ENCODE data around the gene TRPC4. TPM values are rescaled to one million over a fixed set of nuclear protein-coding genes. Genes with fewer than 3 reads are reported as not detected.

Gene TRPC4
- total and polyA plus RNA-seq, 2 donors (not counting 3 experiments of a cell fraction or from before 2014, with no cell fraction given), result 0.04 to 0.64 TPM

DNA sequence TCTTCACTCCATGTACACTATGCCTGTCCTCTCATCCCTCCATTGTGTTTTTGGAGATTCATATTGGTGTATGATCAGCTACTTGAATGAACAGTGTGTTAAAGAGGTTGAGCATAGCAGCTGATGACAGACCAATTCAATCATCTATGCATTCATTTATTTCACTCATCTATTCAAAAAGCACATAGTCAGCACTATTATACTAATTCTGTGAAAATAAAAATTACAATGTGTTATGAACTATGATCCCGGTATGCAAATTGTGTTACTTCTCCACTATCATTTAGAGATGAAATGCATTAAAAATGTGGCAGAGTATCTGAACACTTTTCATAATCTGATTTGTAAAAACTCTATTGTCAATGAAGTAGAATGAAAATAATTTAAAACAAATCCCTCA is 5.9 kb downstream of the TRPC4 start:
- no peak for DNase-seq (ENCODE audit: low read depth, low spot score)
- ChIA-PET POLR2A (no interaction called here), CTCF (no interaction called here)
- dilution Hi-C loops (cut with MboI; ENCODE audit: extremely low pct_ligation_motif_present, low sequenced_read_pairs), result no loop called here
- intact Hi-C loops (cut with micrococcal nuclease), result loop anchor here (10.0 kb wide), 1 partner anchor 181 kb away; no protein-coding TSS in a partner anchor
- H3K4me2 ChIP-seq (ENCODE audit: insufficient read depth, low read length), result no peak overlapping the region
- no peak overlapping the region for H3K27ac ChIP-seq (ENCODE audit: insufficient read depth, low read depth, low read length)
- TF ChIP-seq, protein P1, sequence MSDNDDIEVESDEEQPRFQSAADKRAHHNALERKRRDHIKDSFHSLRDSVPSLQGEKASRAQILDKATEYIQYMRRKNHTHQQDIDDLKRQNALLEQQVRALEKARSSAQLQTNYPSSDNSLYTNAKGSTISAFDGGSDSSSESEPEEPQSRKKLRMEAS (IDR thresholded peaks at IDR 0.05; ENCODE audit: insufficient read depth, insufficient read length), result no peak
- TF ChIP-seq FOS (IDR thresholded peaks at IDR 0.05; ENCODE audit: borderline replicate concordance, insufficient read depth, low read length), result no peak
- TF ChIP-seq JUN (IDR thresholded peaks at IDR 0.05; ENCODE audit: borderline replicate concordance, insufficient read depth, insufficient read length, low read depth), result no peak
- TF ChIP-seq POLR2AphosphoS5 (IDR thresholded peaks at IDR 0.05; ENCODE audit: insufficient read depth, low read depth, low read length), result no peak
- TF ChIP-seq MYC (IDR thresholded peaks at IDR 0.05; ENCODE audit: low read depth, low read length), result no peak
- TF ChIP-seq POLR2A (IDR thresholded peaks at IDR 0.05; ENCODE audit: low read depth, low read length), result no peak
- TF ChIP-seq, protein P2, sequence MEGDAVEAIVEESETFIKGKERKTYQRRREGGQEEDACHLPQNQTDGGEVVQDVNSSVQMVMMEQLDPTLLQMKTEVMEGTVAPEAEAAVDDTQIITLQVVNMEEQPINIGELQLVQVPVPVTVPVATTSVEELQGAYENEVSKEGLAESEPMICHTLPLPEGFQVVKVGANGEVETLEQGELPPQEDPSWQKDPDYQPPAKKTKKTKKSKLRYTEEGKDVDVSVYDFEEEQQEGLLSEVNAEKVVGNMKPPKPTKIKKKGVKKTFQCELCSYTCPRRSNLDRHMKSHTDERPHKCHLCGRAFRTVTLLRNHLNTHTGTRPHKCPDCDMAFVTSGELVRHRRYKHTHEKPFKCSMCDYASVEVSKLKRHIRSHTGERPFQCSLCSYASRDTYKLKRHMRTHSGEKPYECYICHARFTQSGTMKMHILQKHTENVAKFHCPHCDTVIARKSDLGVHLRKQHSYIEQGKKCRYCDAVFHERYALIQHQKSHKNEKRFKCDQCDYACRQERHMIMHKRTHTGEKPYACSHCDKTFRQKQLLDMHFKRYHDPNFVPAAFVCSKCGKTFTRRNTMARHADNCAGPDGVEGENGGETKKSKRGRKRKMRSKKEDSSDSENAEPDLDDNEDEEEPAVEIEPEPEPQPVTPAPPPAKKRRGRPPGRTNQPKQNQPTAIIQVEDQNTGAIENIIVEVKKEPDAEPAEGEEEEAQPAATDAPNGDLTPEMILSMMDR (IDR thresholded peaks at IDR 0.05; ENCODE audit: extremely low read depth in 1 of 2, insufficient read depth in 1 of 2, low read depth in 1 of 2, low read length in 2 of 2), result no peak
- TF ChIP-seq GATA2 (IDR thresholded peaks at IDR 0.05; ENCODE audit: insufficient read depth, insufficient read length, low read depth, low read length), result no peak
- TF ChIP-seq EZH2 (IDR thresholded peaks at IDR 0.05; ENCODE audit: borderline replicate concordance, low read depth, low read length, severe bottlenecking), result no peak
- no peak for FAIRE-seq
- H3K27me3 ChIP-seq (ENCODE audit: control insufficient read depth in 2 of 2, insufficient read depth in 2 of 2, low read length in 2 of 2), result peaks cover 2% of the 10 kb centered on the region in 2 experiments
- H3K9ac ChIP-seq (replicated peaks; ENCODE audit: extremely low read depth, insufficient read depth, low read length), result no peak overlapping the region
- BruUV-seq (replicated peaks), result no TSS peak
- no peaks in the 10 kb centered on the region for H4K20me1 ChIP-seq (replicated peaks; ENCODE audit: control insufficient read depth, extremely low read depth, insufficient read depth, low read length)
- H3K9me3 ChIP-seq (replicated peaks; ENCODE audit: control insufficient read depth, insufficient read depth, low read length), result no peaks in the 10 kb centered on the region
- no peaks in the 10 kb centered on the region for H3K9me1 ChIP-seq (replicated peaks; ENCODE audit: control insufficient read depth, extremely low read depth, insufficient read depth, low read length)
- no peaks in the 10 kb centered on the region for H3K36me3 ChIP-seq (ENCODE audit: control insufficient read depth in 2 of 2, extremely low read depth in 1 of 2, insufficient read depth in 2 of 2, low read length in 2 of 2)
- H3K4me1 ChIP-seq (ENCODE audit: control insufficient read depth, extremely low read depth, insufficient read depth, low read length), result peaks cover 1% of the 10 kb centered on the region
- no peak overlapping the region for H2AFZ ChIP-seq (ENCODE audit: low read depth, low read length)
- H3K4me3 ChIP-seq (replicated peaks in 1 of 3; ENCODE audit: insufficient read depth in 1 of 3, low read depth in 1 of 3, low read length in 3 of 3), result no peak overlapping the region
- no peaks in the 10 kb centered on the region for H3K79me2 ChIP-seq (ENCODE audit: control insufficient read depth, insufficient read depth, low read length)

Data from endothelial cell of umbilical vein (primary cell).